ENCODE data around the gene HADH.
"Not testable (repeated sequence)": the region's sequence is repeated elsewhere in the genome, so short reads cannot be mapped to it uniquely, and the experiment has no call there.

Gene HADH

GRCh38 chr4:107989537-107990386 is at the start of gene HADH:
HADH (plus strand) TSS chr4:107989889; CDS start chr4:107989933, 44 bp downstream.
- peaks cover 55% of the 10 kb centered on the region for H3K4me1 Mint-ChIP-seq (ENCODE audit: low read depth)
- peak within 1 kb of the TSS; percentile 82 for H3K27ac Mint-ChIP-seq
- no peaks in the 10 kb centered on the region for H3K27me3 Mint-ChIP-seq
- peaks cover 17% of the 10 kb centered on the region for H3K36me3 Mint-ChIP-seq (ENCODE audit: low read depth)
- no peaks in the 10 kb centered on the region for H3K9me3 Mint-ChIP-seq
- peak within 1 kb of the TSS; percentile 85 for H3K4me3 Mint-ChIP-seq

GRCh38 chr4:107945809-107946208 is 43.9 kb upstream of the HADH start:
- Mint-ChIP-seq H3K27me3 (no peaks in the 10 kb centered on the region), H3K9me3 (no peaks in the 10 kb centered on the region), H3K27ac (no peak overlapping the region), H3K36me3 (ENCODE audit: low read depth) (peaks cover 29% of the 10 kb centered on the region), H3K4me1 (ENCODE audit: low read depth) (no peaks in the 10 kb centered on the region), H3K4me3 (no peak overlapping the region)

GRCh38 chr4:107950746-107951540 is 38.7 kb upstream of the HADH start:
- peaks cover 31% of the 10 kb centered on the region for H3K36me3 Mint-ChIP-seq (ENCODE audit: low read depth)
- no peak overlapping the region for H3K27ac Mint-ChIP-seq
- H3K27me3 Mint-ChIP-seq, result no peaks in the 10 kb centered on the region
- no peaks in the 10 kb centered on the region for H3K4me1 Mint-ChIP-seq (ENCODE audit: low read depth)
- no peak overlapping the region for H3K4me3 Mint-ChIP-seq
- H3K9me3 Mint-ChIP-seq, result peaks cover 9% of the 10 kb centered on the region

- Mint-ChIP-seq H3K27ac (no peak overlapping the region), H3K4me1 (ENCODE audit: low read depth) (no peaks in the 10 kb centered on the region), H3K27me3 (no peaks in the 10 kb centered on the region), H3K4me3 (no peak overlapping the region), H3K9me3 (peaks cover 15% of the 10 kb centered on the region), H3K36me3 (ENCODE audit: low read depth) (peaks cover 37% of the 10 kb centered on the region)
Observed at GRCh38 chr4:107951551-107951950, 38.1 kb upstream of the HADH start.

- Mint-ChIP-seq H3K27me3 (peaks cover 3% of the 10 kb centered on the region), H3K4me1 (ENCODE audit: low read depth) (no peaks in the 10 kb centered on the region), H3K36me3 (ENCODE audit: low read depth) (peaks cover 21% of the 10 kb centered on the region), H3K27ac (no peak overlapping the region), H3K4me3 (no peak overlapping the region), H3K9me3 (peaks cover 26% of the 10 kb centered on the region)
Observed at GRCh38 chr4:107956011-107956410, 33.7 kb upstream of the HADH start.

GRCh38 chr4:107966903-107967302 is 22.8 kb upstream of the HADH start:
- H3K4me3 Mint-ChIP-seq, result no peak overlapping the region

GRCh38 chr4:107967519-107967918 is 22.2 kb upstream of the HADH start:
- H3K4me3 Mint-ChIP-seq; H3K27ac Mint-ChIP-seq; H3K27me3 Mint-ChIP-seq; H3K4me1 Mint-ChIP-seq (ENCODE audit: low read depth); H3K9me3 Mint-ChIP-seq; H3K36me3 Mint-ChIP-seq (ENCODE audit: low read depth): not testable (repeated sequence)

More at GRCh38 chr4:107966903-107967302, 22.8 kb upstream of the HADH start:
- Mint-ChIP-seq H3K9me3 (peaks cover under 1% of the 10 kb centered on the region), H3K36me3 (ENCODE audit: low read depth) (no peaks in the 10 kb centered on the region), H3K27ac (no peak overlapping the region), H3K27me3 (peaks cover 4% of the 10 kb centered on the region), H3K4me1 (ENCODE audit: low read depth) (no peaks in the 10 kb centered on the region)

- H3K9me3 Mint-ChIP-seq; H3K4me3 Mint-ChIP-seq; H3K27ac Mint-ChIP-seq; H3K27me3 Mint-ChIP-seq; H3K36me3 Mint-ChIP-seq (ENCODE audit: low read depth); H3K4me1 Mint-ChIP-seq (ENCODE audit: low read depth): not testable (repeated sequence)
Observed at GRCh38 chr4:107967921-107968320, 21.8 kb upstream of the HADH start.

GRCh38 chr4:107970063-107970798 is 19.5 kb upstream of the HADH start:
- Mint-ChIP-seq H3K36me3 (ENCODE audit: low read depth) (no peaks in the 10 kb centered on the region), H3K9me3 (peaks cover 4% of the 10 kb centered on the region), H3K27me3 (peaks cover 3% of the 10 kb centered on the region), H3K4me1 (ENCODE audit: low read depth) (peaks cover 3% of the 10 kb centered on the region), H3K4me3 (no peak overlapping the region), H3K27ac (no peak overlapping the region)

GRCh38 chr4:107972605-107973004 is 17.1 kb upstream of the HADH start:
- Mint-ChIP-seq H3K9me3 (peaks cover 4% of the 10 kb centered on the region), H3K4me3 (no peak overlapping the region), H3K4me1 (ENCODE audit: low read depth) (peaks cover 3% of the 10 kb centered on the region), H3K27ac (no peak overlapping the region), H3K27me3 (peaks cover 3% of the 10 kb centered on the region), H3K36me3 (ENCODE audit: low read depth) (no peaks in the 10 kb centered on the region)

GRCh38 chr4:107974523-107974922 is 15.2 kb upstream of the HADH start:
- Mint-ChIP-seq H3K9me3 (peaks cover 4% of the 10 kb centered on the region), H3K27ac (no peak overlapping the region), H3K4me3 (no peak overlapping the region), H3K27me3 (peaks cover 3% of the 10 kb centered on the region), H3K36me3 (ENCODE audit: low read depth) (no peaks in the 10 kb centered on the region), H3K4me1 (ENCODE audit: low read depth) (peaks cover 3% of the 10 kb centered on the region)

GRCh38 chr4:107977482-107977881 is 12.2 kb upstream of the HADH start:
- peaks cover 3% of the 10 kb centered on the region for H3K4me1 Mint-ChIP-seq (ENCODE audit: low read depth)
- no peak overlapping the region for H3K4me3 Mint-ChIP-seq
- H3K9me3 Mint-ChIP-seq, result peaks cover 11% of the 10 kb centered on the region
- peaks cover 3% of the 10 kb centered on the region for H3K36me3 Mint-ChIP-seq (ENCODE audit: low read depth)
- H3K27ac Mint-ChIP-seq, result no peak overlapping the region
- H3K27me3 Mint-ChIP-seq, result no peaks in the 10 kb centered on the region

- Mint-ChIP-seq H3K4me3 (no peak overlapping the region), H3K4me1 (ENCODE audit: low read depth) (peaks cover 3% of the 10 kb centered on the region), H3K9me3 (peaks cover 11% of the 10 kb centered on the region), H3K27me3 (no peaks in the 10 kb centered on the region), H3K36me3 (ENCODE audit: low read depth) (peaks cover 3% of the 10 kb centered on the region), H3K27ac (no peak overlapping the region)
Observed at GRCh38 chr4:107977966-107978705, 11.6 kb upstream of the HADH start.

- H3K9me3 Mint-ChIP-seq, result peaks cover 11% of the 10 kb centered on the region
- H3K27me3 Mint-ChIP-seq, result no peaks in the 10 kb centered on the region
- H3K4me3 Mint-ChIP-seq, result no peak overlapping the region
- no peak overlapping the region for H3K27ac Mint-ChIP-seq
- peaks cover 3% of the 10 kb centered on the region for H3K4me1 Mint-ChIP-seq (ENCODE audit: low read depth)
- H3K36me3 Mint-ChIP-seq (ENCODE audit: low read depth), result peaks cover 3% of the 10 kb centered on the region
Observed at GRCh38 chr4:107978716-107979451, 10.8 kb upstream of the HADH start.
